Measurements from ENCODE around the gene PFN3. TPM values are rescaled to one million over a fixed set of nuclear protein-coding genes. Genes with fewer than 3 reads are reported as not detected.
A peak's percentile ranks its signal among the peaks of the same experiment; 100 is the strongest.

The PFN3 gene
- total RNA-seq, 1 donor from 2014 or later, result not detected

DNA sequence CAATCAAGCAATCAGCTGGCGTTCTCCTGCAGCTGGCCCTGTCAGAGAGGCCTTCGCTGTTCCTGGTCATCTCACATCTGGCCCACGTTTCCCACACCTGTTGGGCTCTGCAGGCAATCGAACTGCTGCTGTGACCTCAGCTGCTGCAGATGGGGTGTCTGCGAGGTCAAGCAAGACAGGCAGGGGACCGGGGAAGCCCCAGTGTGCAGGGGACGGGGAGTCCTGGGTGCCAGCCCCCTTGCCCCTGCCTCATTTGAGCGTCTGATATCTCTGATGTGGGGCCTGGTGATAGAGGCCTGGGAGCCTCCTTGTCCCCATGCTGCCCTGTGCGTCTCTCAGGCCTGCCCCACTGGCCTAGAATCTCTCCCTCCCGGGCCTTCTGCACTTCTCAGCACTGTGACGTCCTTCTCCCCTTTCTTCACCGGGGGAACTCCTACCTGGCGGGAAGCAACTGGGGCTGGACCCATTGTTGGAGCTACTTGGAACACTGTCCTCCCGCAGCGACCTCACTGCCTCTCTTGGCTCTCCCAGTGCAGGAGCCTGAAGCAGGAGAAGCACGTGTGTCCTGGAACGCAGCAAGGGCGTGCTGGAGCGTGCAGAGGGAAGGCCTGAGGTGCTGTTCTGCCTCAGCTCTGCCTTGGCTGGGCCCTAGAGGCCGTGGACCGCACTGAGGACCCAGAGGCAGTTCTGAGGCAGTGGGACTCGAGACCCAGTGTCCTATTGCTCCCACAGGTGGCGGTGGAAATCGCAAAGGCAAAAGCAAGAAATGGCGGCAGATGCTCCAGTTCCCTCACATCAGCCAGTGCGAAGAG is 29.9 kb upstream of the PFN3 start:
- H3K36me3 ChIP-seq (ENCODE audit: control insufficient read depth, insufficient read depth, low read length), result peaks cover 25% of the 10 kb centered on the region
- DNase-seq (ENCODE audit: low read depth), result peak; percentile 36
- no peak overlapping the region for H3K4me3 ChIP-seq (ENCODE audit: low read depth, low read length)
- FAIRE-seq, result no peak
- TF ChIP-seq CTCF (IDR thresholded peaks at IDR 0.05; ENCODE audit: insufficient read depth, low read length, severe bottlenecking), result no peak
- no peaks in the 10 kb centered on the region for H3K27me3 ChIP-seq (ENCODE audit: control insufficient read depth, insufficient read depth, low read length)

DNA sequence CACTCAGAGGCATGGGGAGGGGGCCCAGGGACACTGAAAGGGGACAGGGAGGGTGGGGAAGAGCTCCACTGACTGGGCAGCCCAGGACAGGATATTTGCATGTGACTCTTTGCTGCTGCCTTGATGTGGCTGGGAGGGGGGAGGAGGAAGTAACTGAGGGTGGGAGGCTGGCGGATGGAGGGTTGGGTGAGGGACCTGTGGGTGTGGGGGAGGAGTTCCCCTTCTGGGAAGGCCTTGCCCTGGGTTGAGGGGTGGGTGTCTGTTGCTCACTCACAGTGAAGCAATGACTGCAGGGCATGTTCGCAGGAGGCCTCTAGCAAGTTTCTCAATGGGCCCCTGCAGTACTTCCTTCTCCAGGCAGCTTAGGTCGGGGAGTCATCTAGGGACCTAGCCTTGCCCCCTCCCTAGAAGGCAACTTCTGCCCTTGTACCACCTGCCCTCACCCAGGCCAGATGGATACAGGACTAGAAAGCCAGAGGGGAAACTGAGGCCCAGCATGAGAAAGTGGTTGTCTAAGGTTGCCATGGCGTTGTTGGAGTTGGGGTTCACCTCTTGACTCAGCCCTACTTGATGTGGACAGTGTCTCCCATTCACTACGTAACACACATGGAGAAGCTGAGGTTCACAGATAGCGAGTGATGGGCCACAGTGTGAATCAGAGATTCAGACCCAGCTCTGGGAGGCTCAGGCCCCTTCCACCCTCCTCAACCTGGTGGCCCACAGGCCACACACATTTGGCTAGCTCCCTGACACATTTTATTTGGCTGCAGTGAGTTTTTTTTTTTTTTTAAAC is 29.0 kb upstream of the PFN3 start:
- Histone ChIP-seq H3K27me3 (ENCODE audit: control insufficient read depth, insufficient read depth, low read length) (no peaks in the 10 kb centered on the region), H3K36me3 (ENCODE audit: control insufficient read depth, insufficient read depth, low read length) (peaks cover 19% of the 10 kb centered on the region), H3K4me3 (ENCODE audit: low read depth, low read length) (no peak overlapping the region)
- DNase-seq (ENCODE audit: low read depth), result no peak
- FAIRE-seq, result no peak
- no peak for TF ChIP-seq CTCF (IDR thresholded peaks at IDR 0.05; ENCODE audit: insufficient read depth, low read length, severe bottlenecking)

- H3K27me3 ChIP-seq (ENCODE audit: control insufficient read depth, insufficient read depth, low read length), result no peaks in the 10 kb centered on the region
- no peak for TF ChIP-seq CTCF (IDR thresholded peaks at IDR 0.05; ENCODE audit: insufficient read depth, low read length, severe bottlenecking)
- no peak overlapping the region for H3K4me3 ChIP-seq (ENCODE audit: low read depth, low read length)
- FAIRE-seq, result no peak
- no peak for DNase-seq (ENCODE audit: low read depth)
- peaks cover 17% of the 10 kb centered on the region for H3K36me3 ChIP-seq (ENCODE audit: control insufficient read depth, insufficient read depth, low read length)
Observed at GRCh38 chr5:177428574-177429217, 28.2 kb upstream of the PFN3 start.

- no peak for DNase-seq (ENCODE audit: low read depth)
- no peak for FAIRE-seq
Observed at GRCh38 chr5:177427919-177428573, 27.6 kb upstream of the PFN3 start.

More at GRCh38 chr5:177427919-177428573, 27.6 kb upstream of the PFN3 start:
- TF ChIP-seq CTCF (IDR thresholded peaks at IDR 0.05; ENCODE audit: insufficient read depth, low read length, severe bottlenecking), result no peak
- Histone ChIP-seq H3K36me3 (ENCODE audit: control insufficient read depth, insufficient read depth, low read length) (peaks cover 14% of the 10 kb centered on the region), H3K27me3 (ENCODE audit: control insufficient read depth, insufficient read depth, low read length) (no peaks in the 10 kb centered on the region), H3K4me3 (ENCODE audit: low read depth, low read length) (no peak overlapping the region)

All from bronchial epithelial cell (primary cell).